SHP77 (cell line): ENCODE measurements around the gene SDK1.
"Not testable (repeated sequence)": the region's sequence is repeated elsewhere in the genome, so short reads cannot be mapped to it uniquely, and the experiment has no call there.

Source experiments
- DNase-seq, 2 experiments: peaks; one replicate each; lab custom pipeline; 2025; lab: John Stamatoyannopoulos, UW

The SDK1 gene

GRCh38 chr7:3655635-3656034 is 354.6 kb downstream of the SDK1 start:
- DNase-seq: no peak

- DNase-seq: no peak
Observed at GRCh38 chr7:3657206-3657605, 356.2 kb downstream of the SDK1 start.

GRCh38 chr7:3668743-3669142 is 367.7 kb downstream of the SDK1 start:
- no peak for DNase-seq

GRCh38 chr7:3670898-3671297 is 369.8 kb downstream of the SDK1 start:
- no peak for DNase-seq

- DNase-seq: peak; percentile 37 to 43
Observed at GRCh38 chr7:3673524-3673923, 372.5 kb downstream of the SDK1 start.

GRCh38 chr7:3678314-3678810 is 377.3 kb downstream of the SDK1 start:
- DNase-seq: no peak

- DNase-seq: no peak
Observed at GRCh38 chr7:3682028-3682710, 381.1 kb downstream of the SDK1 start.

- no peak for DNase-seq
Observed at GRCh38 chr7:3683546-3684539, 382.8 kb downstream of the SDK1 start.

GRCh38 chr7:3688071-3688470 is 387.0 kb downstream of the SDK1 start:
- DNase-seq: no peak

GRCh38 chr7:3688842-3689241 is 387.8 kb downstream of the SDK1 start:
- DNase-seq: no peak

GRCh38 chr7:3691478-3692158 is 390.6 kb downstream of the SDK1 start:
- no peak for DNase-seq

GRCh38 chr7:3695602-3696001 is 394.6 kb downstream of the SDK1 start:
- peak in 1 of 2 experiments; percentile 16 for DNase-seq

- no peak for DNase-seq
Observed at GRCh38 chr7:3696113-3696512, 395.1 kb downstream of the SDK1 start.

- DNase-seq: no peak
Observed at GRCh38 chr7:3697472-3697871, 396.4 kb downstream of the SDK1 start.

GRCh38 chr7:3705258-3705657 is 404.2 kb downstream of the SDK1 start:
- DNase-seq: no peak

- DNase-seq: not testable (repeated sequence)
Observed at GRCh38 chr7:3706091-3706490, 405.0 kb downstream of the SDK1 start.

GRCh38 chr7:3710122-3710521 is 409.1 kb downstream of the SDK1 start:
- DNase-seq: no peak

- DNase-seq: no peak
Observed at GRCh38 chr7:3710531-3710930, 409.5 kb downstream of the SDK1 start.

GRCh38 chr7:3712841-3713240 is 411.8 kb downstream of the SDK1 start:
- DNase-seq: no peak

GRCh38 chr7:3721422-3721821 is 420.4 kb downstream of the SDK1 start:
- no peak for DNase-seq

GRCh38 chr7:3722396-3722922 is 421.4 kb downstream of the SDK1 start:
- DNase-seq: peak; percentile 55 to 86
